Measurements from ENCODE around the gene KCTD2. TPM values are rescaled to one million over a fixed set of nuclear protein-coding genes. Genes with fewer than 3 reads are reported as not detected.

KCTD2 gene
- total and polyA plus RNA-seq, 2 of the 13 experiments (the other 11 are each of a cell fraction or from before 2014, with no cell fraction given): 28.3 to 32.6 TPM

DNA sequence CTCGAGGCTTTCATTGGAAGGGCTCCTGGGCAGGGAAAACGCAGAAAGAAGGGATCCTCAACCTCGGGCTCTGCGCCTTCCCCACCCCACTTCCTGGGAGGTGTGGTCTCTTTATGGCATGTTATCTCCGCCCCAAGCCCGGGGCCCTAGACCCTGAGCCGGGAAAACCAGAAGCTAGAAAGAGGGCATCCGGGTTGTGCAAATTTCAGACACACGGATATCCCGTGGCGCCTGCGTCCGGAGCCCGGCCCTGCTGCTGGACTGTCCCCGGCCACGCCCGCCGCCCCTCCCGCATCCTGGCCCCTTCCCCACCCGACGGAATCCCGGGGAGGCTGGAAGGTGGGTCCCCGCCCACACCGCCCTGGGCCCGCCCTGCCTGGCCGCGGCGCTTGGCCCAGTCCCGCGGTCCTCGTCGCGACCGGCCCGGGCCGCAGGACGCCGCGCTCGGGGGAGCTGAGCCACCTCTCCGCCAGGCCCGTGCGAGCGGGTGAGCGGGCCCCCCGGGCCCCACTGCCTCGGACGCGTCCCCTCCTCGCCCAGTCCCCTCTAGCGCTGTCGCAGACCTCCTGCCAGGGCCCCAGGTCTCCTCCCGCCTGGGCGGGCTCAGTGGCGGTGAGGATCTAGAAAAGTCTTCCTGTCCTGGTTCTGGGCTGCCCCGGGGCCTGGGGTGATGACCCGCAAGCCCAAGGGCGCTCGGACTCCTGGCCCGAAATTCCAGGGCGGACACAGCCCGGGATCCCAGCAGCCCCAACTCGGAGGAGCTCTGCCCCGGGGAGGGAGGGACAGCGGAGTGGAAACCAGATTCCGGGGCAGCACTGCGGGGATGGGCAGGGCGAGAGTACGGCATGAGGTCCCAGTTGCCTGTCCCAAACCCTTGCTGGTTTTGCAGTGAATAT, 40.8 kb downstream of the KCTD2 start, which contains the start of gene SLC16A5 (continued):
- peak; percentile 32; the same call in 1 of the 2 replicates for TF ChIP-seq HNF4A (CRISPR knock-in tag; IDR thresholded peaks at IDR 0.05)
- peak in 1 of 2 experiments; percentile 19; a peak in 1 of 4 replicates for TF ChIP-seq EP300 (IDR thresholded peaks at IDR 0.05; ENCODE audit: low read depth in 2 of 2, low read length in 2 of 2)
- no peak; the same call in 1 of the 2 replicates for TF ChIP-seq EP300 (CRISPR knock-in tag; IDR thresholded peaks at IDR 0.05; ENCODE audit: borderline replicate concordance)
- TF ChIP-seq KDM5A (IDR thresholded peaks at IDR 0.05; ENCODE audit: borderline replicate concordance, low read length): no peak
- peak; percentile 26; the same call in 1 of the 2 replicates for TF ChIP-seq KDM2A (CRISPR knock-in tag; IDR thresholded peaks at IDR 0.05; ENCODE audit: borderline replicate concordance, low read depth)
- no peak for TF ChIP-seq HNRNPUL1 (IDR thresholded peaks at IDR 0.05; ENCODE audit: low read depth, low read length)
- TF ChIP-seq HOXA7 (CRISPR knock-in tag; IDR thresholded peaks at IDR 0.05): no peak
- TF ChIP-seq NFE2L2 (IDR thresholded peaks at IDR 0.05; ENCODE audit: low read length): no peak
- TF ChIP-seq, protein P1, sequence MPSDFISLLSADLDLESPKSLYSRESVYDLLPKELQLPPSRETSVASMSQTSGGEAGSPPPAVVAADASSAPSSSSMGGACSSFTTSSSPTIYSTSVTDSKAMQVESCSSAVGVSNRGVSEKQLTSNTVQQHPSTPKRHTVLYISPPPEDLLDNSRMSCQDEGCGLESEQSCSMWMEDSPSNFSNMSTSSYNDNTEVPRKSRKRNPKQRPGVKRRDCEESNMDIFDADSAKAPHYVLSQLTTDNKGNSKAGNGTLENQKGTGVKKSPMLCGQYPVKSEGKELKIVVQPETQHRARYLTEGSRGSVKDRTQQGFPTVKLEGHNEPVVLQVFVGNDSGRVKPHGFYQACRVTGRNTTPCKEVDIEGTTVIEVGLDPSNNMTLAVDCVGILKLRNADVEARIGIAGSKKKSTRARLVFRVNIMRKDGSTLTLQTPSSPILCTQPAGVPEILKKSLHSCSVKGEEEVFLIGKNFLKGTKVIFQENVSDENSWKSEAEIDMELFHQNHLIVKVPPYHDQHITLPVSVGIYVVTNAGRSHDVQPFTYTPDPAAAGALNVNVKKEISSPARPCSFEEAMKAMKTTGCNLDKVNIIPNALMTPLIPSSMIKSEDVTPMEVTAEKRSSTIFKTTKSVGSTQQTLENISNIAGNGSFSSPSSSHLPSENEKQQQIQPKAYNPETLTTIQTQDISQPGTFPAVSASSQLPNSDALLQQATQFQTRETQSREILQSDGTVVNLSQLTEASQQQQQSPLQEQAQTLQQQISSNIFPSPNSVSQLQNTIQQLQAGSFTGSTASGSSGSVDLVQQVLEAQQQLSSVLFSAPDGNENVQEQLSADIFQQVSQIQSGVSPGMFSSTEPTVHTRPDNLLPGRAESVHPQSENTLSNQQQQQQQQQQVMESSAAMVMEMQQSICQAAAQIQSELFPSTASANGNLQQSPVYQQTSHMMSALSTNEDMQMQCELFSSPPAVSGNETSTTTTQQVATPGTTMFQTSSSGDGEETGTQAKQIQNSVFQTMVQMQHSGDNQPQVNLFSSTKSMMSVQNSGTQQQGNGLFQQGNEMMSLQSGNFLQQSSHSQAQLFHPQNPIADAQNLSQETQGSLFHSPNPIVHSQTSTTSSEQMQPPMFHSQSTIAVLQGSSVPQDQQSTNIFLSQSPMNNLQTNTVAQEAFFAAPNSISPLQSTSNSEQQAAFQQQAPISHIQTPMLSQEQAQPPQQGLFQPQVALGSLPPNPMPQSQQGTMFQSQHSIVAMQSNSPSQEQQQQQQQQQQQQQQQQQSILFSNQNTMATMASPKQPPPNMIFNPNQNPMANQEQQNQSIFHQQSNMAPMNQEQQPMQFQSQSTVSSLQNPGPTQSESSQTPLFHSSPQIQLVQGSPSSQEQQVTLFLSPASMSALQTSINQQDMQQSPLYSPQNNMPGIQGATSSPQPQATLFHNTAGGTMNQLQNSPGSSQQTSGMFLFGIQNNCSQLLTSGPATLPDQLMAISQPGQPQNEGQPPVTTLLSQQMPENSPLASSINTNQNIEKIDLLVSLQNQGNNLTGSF (CRISPR knock-in tag; IDR thresholded peaks at IDR 0.05): no peak
- no peak for TF ChIP-seq HNRNPL (IDR thresholded peaks at IDR 0.05; ENCODE audit: low read depth, low read length)
- TF ChIP-seq ZNF777 (CRISPR knock-in tag; IDR thresholded peaks at IDR 0.05): peak; percentile 65; the same call in 1 of the 2 replicates
- TF ChIP-seq CBX5 (CRISPR knock-in tag; IDR thresholded peaks at IDR 0.05; ENCODE audit: borderline replicate concordance): peak; percentile 33; the same call in 1 of the 2 replicates
- TF ChIP-seq ZNF605 (CRISPR knock-in tag; IDR thresholded peaks at IDR 0.05): 0 out of 2 replicates have a peak, but pooled peaks have one; percentile 0
- no peak; the same call in 1 of the 2 replicates for TF ChIP-seq MAF1 (CRISPR knock-in tag; IDR thresholded peaks at IDR 0.05; ENCODE audit: borderline replicate concordance)
- no peak for TF ChIP-seq TCF7L2 (IDR thresholded peaks at IDR 0.05; ENCODE audit: low read depth, low read length)
- TF ChIP-seq SP5 (CRISPR knock-in tag; IDR thresholded peaks at IDR 0.05; ENCODE audit: borderline replicate concordance, low read depth): no peak; the same call in none of the 2 replicates
- no peak for TF ChIP-seq MAFG (CRISPR knock-in tag; IDR thresholded peaks at IDR 0.05)
- TF ChIP-seq CHD2 (IDR thresholded peaks at IDR 0.05; ENCODE audit: low read depth, low read length): no peak
- TF ChIP-seq, protein P2, sequence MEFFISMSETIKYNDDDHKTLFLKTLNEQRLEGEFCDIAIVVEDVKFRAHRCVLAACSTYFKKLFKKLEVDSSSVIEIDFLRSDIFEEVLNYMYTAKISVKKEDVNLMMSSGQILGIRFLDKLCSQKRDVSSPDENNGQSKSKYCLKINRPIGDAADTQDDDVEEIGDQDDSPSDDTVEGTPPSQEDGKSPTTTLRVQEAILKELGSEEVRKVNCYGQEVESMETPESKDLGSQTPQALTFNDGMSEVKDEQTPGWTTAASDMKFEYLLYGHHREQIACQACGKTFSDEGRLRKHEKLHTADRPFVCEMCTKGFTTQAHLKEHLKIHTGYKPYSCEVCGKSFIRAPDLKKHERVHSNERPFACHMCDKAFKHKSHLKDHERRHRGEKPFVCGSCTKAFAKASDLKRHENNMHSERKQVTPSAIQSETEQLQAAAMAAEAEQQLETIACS (CRISPR knock-in tag; IDR thresholded peaks at IDR 0.05): no peak
- TF ChIP-seq, protein P3, sequence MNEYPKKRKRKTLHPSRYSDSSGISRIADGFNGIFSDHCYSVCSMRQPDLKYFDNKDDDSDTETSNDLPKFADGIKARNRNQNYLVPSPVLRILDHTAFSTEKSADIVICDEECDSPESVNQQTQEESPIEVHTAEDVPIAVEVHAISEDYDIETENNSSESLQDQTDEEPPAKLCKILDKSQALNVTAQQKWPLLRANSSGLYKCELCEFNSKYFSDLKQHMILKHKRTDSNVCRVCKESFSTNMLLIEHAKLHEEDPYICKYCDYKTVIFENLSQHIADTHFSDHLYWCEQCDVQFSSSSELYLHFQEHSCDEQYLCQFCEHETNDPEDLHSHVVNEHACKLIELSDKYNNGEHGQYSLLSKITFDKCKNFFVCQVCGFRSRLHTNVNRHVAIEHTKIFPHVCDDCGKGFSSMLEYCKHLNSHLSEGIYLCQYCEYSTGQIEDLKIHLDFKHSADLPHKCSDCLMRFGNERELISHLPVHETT (CRISPR knock-in tag; conservative IDR thresholded peaks at IDR 0.05): peak; percentile 60; the same call in 1 of the 2 replicates

Measured in HepG2 (cell line).